IPS DF 6.9 (cell line): Measurements from ENCODE around the gene IKBIP.
"Not testable (repeated sequence)": the region's sequence is repeated elsewhere in the genome, so short reads cannot be mapped to it uniquely, and the experiment has no call there.

Experiments
- DNase-seq: peaks from one replicate; pipeline ENCODE4 v3.0.0-alpha.2; 2013; ENCODE audit warnings: low read depth, low spot score
- H3K27ac ChIP-seq: one replicate; pipeline ENCODE4 v1.5.1; 2013; ENCODE audit warnings: low read length, control low read depth
- H3K27me3 ChIP-seq: 2 replicates; pipeline ENCODE4 v1.6.1; 2013; ENCODE audit warnings: mild to moderate bottlenecking, low read length; ENCODE audit not compliant: control insufficient read depth, insufficient read depth
- H3K36me3 ChIP-seq: 2 replicates; pipeline ENCODE4 v1.6.1; 2013; ENCODE audit warnings: low read length; ENCODE audit not compliant: control insufficient read depth, insufficient read depth
- H3K4me1 ChIP-seq: 2 replicates; pipeline ENCODE4 v1.6.1; 2013; ENCODE audit warnings: low read length; ENCODE audit not compliant: control insufficient read depth, insufficient read depth
- H3K4me3 ChIP-seq: 2 replicates; pipeline ENCODE4 v1.5.1; 2013; ENCODE audit warnings: mild to moderate bottlenecking, low read length
- H3K9me3 ChIP-seq: 2 replicates; pipeline ENCODE4 v1.6.1; 2013; ENCODE audit warnings: low read length, inconsistent platforms; ENCODE audit not compliant: control insufficient read depth, insufficient read depth
- WGBS: extraction: QIAGEN DNeasy Blood & Tissue Kit; methylation state at CpG from one replicate; pipeline ENCODE4 v1.1.7; 2013; ENCODE audit warnings: mixed read lengths, missing lambda C conversion rate; ENCODE audit not compliant: insufficient read length, insufficient coverage; 5-methylcytosine and 5-hydroxymethylcytosine counted together

The IKBIP gene

GRCh38 chr12:98578821-98579220 is 65.8 kb downstream of the IKBIP start:
- Histone ChIP-seq H3K27ac (no peak overlapping the region), H3K4me3 (no peak overlapping the region), H3K4me1 (no peaks in the 10 kb centered on the region), H3K36me3 (no peaks in the 10 kb centered on the region), H3K9me3 (no peaks in the 10 kb centered on the region), H3K27me3 (no peaks in the 10 kb centered on the region)
- WGBS: no CpG with 5 or more reads among the region's 2 CpGs
- DNase-seq: no peak

- no peaks in the 10 kb centered on the region for H3K36me3 ChIP-seq
- WGBS: no CpG with 5 or more reads among the region's 1 CpG
- H3K4me3 ChIP-seq: no peak overlapping the region
- no peaks in the 10 kb centered on the region for H3K27me3 ChIP-seq
- no peak overlapping the region for H3K27ac ChIP-seq
- H3K9me3 ChIP-seq: no peaks in the 10 kb centered on the region
- H3K4me1 ChIP-seq: no peaks in the 10 kb centered on the region
- no peak for DNase-seq
Observed at GRCh38 chr12:98578392-98578791, 66.2 kb downstream of the IKBIP start.

- no CpG with 5 or more reads among the region's 2 CpGs for WGBS
- not testable (repeated sequence) for H3K4me1 ChIP-seq, H3K9me3 ChIP-seq, H3K4me3 ChIP-seq, DNase-seq, H3K27me3 ChIP-seq, H3K36me3 ChIP-seq, H3K27ac ChIP-seq
Observed at GRCh38 chr12:98576795-98577194, 67.8 kb downstream of the IKBIP start.

GRCh38 chr12:98575013-98575412 is 69.6 kb downstream of the IKBIP start:
- WGBS: no CpG with 5 or more reads among the region's 4 CpGs
- Histone ChIP-seq H3K27me3 (no peaks in the 10 kb centered on the region), H3K27ac (no peak overlapping the region), H3K4me1 (no peaks in the 10 kb centered on the region), H3K4me3 (no peak overlapping the region), H3K36me3 (no peaks in the 10 kb centered on the region), H3K9me3 (no peaks in the 10 kb centered on the region)
- DNase-seq: no peak
